HL-60 (cell line): ENCODE measurements around the gene CACNG4.

ENCODE experiments used
- DNase-seq, 2 experiments: peaks; one replicate each; pipeline ENCODE4 v3.0.0-alpha.2; 2010 to 2020; ENCODE audit warnings: low read depth in 1 of 2, low spot score in 1 of 2
- H3K27ac ChIP-seq: fragments of 250-450 bp; sonication (Bioruptor Pico); replicated peaks from 2 replicates; pipeline ENCODE4 v1.5.1; 2020; ENCODE audit warnings: mild to moderate bottlenecking, moderate library complexity
- H3K27me3 ChIP-seq: fragments of 250-450 bp; sonication (Bioruptor Pico); 2 replicates; pipeline ENCODE4 v1.5.1; 2021; ENCODE audit warnings: mild to moderate bottlenecking, moderate library complexity; ENCODE audit not compliant: insufficient read depth, poor library complexity, severe bottlenecking
- H3K4me3 ChIP-seq: replicated peaks from 2 replicates; pipeline ENCODE4 v1.5.1; 2011; ENCODE audit warnings: mild to moderate bottlenecking, control low read depth, low read length; ENCODE audit not compliant: insufficient read depth
- GABPA ChIP-seq: IDR thresholded peaks from 2 replicates; pipeline ENCODE4 v1.6.1; 2012; ENCODE audit warnings: low read depth
- POLR2AphosphoS5 ChIP-seq: IDR thresholded peaks from 2 replicates; pipeline ENCODE4 v1.6.1; 2012; ENCODE audit warnings: low read depth
- REST ChIP-seq: IDR thresholded peaks from 2 replicates; pipeline ENCODE4 v1.6.1; 2012; ENCODE audit warnings: low read depth; ENCODE audit not compliant: insufficient replicate concordance
- SPI1 ChIP-seq: IDR thresholded peaks from 2 replicates; pipeline ENCODE4 v1.6.1; 2012; ENCODE audit warnings: low read depth, mild to moderate bottlenecking, borderline replicate concordance
- TF ChIP-seq, protein P1 (sequence below): IDR thresholded peaks from one replicate; pipeline ENCODE4 v1.5.1; 2011; ENCODE audit warnings: low read length, control low read depth, inconsistent platforms; ENCODE audit not compliant: insufficient read depth

Gene CACNG4

DNA sequence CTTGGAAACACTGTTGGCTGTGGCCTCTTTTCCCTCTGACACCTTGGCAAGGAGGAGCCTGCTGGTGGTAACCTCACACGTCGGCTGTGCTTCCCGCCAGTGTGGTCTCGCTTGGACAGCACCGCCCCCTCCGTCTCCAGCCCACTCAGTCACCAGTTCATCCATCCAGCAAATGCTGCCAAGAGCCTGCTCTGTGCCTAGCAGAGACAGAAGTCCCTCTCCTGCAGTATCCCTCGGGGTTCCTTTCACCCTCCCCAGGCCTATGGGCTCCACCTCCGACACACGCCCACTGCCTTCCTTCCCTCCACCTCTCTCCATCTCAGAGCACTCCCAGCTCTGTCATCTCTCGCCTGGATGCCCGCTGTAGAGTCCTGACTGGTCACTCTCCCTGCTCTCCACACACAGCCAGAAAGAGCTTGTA lies 12.3 kb downstream of the CACNG4 start:
- TF ChIP-seq SPI1 (no peak), POLR2AphosphoS5 (no peak), GABPA (no peak), REST (no peak)
- TF ChIP-seq, protein P1, sequence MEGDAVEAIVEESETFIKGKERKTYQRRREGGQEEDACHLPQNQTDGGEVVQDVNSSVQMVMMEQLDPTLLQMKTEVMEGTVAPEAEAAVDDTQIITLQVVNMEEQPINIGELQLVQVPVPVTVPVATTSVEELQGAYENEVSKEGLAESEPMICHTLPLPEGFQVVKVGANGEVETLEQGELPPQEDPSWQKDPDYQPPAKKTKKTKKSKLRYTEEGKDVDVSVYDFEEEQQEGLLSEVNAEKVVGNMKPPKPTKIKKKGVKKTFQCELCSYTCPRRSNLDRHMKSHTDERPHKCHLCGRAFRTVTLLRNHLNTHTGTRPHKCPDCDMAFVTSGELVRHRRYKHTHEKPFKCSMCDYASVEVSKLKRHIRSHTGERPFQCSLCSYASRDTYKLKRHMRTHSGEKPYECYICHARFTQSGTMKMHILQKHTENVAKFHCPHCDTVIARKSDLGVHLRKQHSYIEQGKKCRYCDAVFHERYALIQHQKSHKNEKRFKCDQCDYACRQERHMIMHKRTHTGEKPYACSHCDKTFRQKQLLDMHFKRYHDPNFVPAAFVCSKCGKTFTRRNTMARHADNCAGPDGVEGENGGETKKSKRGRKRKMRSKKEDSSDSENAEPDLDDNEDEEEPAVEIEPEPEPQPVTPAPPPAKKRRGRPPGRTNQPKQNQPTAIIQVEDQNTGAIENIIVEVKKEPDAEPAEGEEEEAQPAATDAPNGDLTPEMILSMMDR = no peak
- DNase-seq = no peak
- no peak overlapping the region for H3K27ac ChIP-seq
- H3K4me3 ChIP-seq = no peak overlapping the region
- H3K27me3 ChIP-seq = peaks cover 5% of the 10 kb centered on the region

DNA sequence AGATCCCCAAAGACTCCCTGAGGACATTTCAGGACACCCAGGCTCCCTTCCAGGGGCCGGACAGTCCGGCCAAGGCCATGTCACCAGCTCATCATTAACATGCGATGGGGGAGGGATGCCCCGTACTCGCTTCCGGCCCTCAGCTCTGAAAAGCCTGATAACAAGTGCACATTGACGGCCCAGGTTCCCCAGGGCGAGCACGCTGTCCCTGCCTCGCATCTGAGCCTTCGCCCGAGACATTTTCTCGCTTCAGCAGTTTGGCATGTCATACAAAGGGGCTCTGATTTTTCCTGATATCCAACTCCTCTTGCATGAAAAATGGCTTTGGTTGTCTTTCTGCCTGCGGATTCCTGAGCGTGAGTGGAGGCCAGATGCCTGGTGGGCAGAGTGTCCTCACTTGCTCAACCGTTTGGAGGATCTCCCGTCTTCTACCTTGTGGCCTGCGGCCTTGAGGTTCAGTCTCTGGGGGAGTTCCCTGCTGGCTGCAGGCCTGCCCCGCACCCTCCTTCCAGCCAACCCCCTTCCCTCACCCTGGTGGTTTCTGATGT lies 14.1 kb downstream of the CACNG4 start:
- no peak overlapping the region for H3K27ac ChIP-seq
- TF ChIP-seq, protein P1 = no peak
- TF ChIP-seq GABPA (no peak), REST (no peak), POLR2AphosphoS5 (no peak), SPI1 (no peak)
- H3K27me3 ChIP-seq = peaks cover 7% of the 10 kb centered on the region
- H3K4me3 ChIP-seq = no peak overlapping the region
- DNase-seq = no peak

GRCh38 chr17:66980896-66981295 lies 16.4 kb downstream of the CACNG4 start:
- no peak for TF ChIP-seq SPI1
- no peak for TF ChIP-seq GABPA
- no peak for TF ChIP-seq REST
- no peak for TF ChIP-seq POLR2AphosphoS5
- TF ChIP-seq, protein P1 = no peak
- Histone ChIP-seq H3K27me3 (peaks cover 11% of the 10 kb centered on the region), H3K27ac (no peak overlapping the region), H3K4me3 (no peak overlapping the region)
- no peak for DNase-seq
